ENCODE data around the gene ANKRD22.

The ANKRD22 gene

GRCh38 chr10:88794731-88795130, 56.9 kb downstream of the ANKRD22 start:
- DNase-seq: no peak

- no peak for DNase-seq
These were observed 57.8 kb downstream of the ANKRD22 start for GRCh38 chr10:88793712-88794299.

DNA sequence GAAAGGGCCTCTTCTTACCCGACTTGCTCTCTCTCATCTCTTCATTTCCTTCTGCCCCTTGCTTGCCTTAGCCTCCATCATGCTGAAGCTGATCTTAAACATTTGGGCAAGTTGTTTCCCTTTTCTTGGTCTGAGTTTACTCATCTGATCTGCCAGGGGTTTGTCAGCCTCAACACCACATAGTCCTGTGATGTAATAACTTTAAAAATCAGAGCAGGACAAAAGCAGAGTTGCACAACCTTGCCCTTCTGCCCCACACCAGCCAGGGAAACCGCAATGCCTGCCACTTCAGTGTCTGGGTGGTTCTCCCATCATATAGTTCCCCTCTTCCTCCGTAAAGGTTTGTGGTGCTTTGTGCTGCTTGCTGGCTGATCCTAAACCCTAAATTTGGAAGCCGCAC, 59.0 kb downstream of the ANKRD22 start:
- DNase-seq: peak; percentile 17

DNA sequence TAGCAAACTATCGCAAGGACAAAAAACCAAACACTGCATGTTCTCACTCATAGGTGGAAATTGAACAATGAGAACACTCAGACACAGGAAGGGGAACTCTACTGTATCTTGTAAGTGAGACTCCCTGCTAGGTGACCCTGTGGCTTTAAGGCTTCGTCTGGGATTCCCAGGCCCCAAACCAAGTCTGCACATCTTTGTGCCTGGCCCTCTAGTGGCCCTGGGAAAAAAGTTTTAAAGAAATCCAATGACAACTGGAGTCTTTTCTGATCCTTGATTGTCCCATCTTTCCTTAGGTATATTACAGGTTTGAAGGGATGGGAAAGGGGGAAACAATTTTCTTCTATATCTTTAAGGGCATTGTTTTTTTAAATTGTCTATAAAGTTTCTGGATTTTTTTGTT, 59.7 kb downstream of the ANKRD22 start:
- no peak for DNase-seq

DNA sequence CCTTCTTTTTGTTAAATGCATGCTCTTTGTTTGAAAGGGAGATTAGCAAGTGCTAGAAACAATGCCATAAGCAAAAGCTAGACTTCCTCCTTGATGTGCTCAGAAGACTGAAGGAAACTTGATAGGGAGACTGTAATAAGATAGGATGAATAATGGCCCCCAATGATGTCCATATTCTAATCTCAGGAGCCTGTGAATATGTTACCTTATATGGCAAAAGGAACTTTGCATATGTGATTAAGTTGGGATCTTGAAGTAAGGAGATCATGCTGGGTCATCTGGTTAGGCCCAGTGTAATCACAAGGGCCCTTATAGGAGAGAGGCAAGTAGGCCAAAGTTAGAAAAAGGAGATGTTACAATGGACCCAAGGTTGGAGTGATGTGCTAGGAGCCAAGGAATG, 62.7 kb downstream of the ANKRD22 start:
- DNase-seq: no peak

- DNase-seq: no peak
These were observed 64.2 kb downstream of the ANKRD22 start for GRCh38 chr10:88787463-88787862.

- no peak for DNase-seq
These were observed 65.4 kb downstream of the ANKRD22 start for GRCh38 chr10:88786032-88786770.

- DNase-seq: no peak
These were observed 67.9 kb downstream of the ANKRD22 start for GRCh38 chr10:88783724-88784123.

DNA sequence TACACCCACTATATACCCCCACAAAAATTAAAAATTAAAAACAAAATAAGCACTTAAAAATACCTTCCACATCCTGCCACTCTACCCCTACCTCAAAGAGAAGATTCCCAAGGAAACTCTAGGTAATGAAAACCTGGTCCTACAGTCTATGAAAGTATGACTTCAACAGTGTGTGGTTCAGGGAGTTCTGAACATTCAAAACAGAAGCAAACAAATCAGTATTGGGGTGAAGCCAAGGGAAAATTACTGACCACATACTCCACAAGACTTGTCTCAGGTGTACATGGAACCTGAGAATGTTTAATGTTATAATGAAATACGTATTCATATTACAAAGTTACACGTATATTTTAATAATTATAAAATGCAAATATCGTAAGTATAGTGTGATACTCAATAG, 69.4 kb downstream of the ANKRD22 start:
- no peak for DNase-seq

DNA sequence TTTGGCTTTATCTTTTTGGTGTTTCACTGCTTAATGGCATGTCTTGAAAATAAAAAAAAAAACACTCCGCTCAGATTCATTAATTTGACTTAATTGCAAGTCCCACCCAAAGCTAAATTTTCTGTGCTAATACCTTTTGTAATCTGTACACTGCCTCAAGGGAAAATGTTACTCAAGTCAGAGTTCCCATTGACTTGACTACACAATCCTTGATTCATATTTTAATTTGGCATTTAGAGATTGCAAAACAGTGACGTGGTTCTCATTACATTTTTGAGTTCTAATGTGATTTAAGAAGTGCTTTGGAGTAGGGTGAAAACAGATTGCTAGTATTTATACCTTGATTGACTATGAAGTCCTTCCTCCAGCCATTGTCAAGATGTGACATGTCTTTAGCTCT, 70.4 kb downstream of the ANKRD22 start:
- no peak for DNase-seq
